GM21786 (cell line): ENCODE measurements around the gene CSPG4.
A peak's percentile ranks its signal among the peaks of the same experiment; 100 is the strongest.

Source experiments
- ATAC-seq: cut with Tn5 transposase; IDR thresholded peaks from one replicate; pipeline ENCODE4 v1.9.1; 2021; ENCODE audit not compliant: unreplicated experiment

Gene CSPG4

GRCh38 chr15:75631935-75632334, 80.7 kb downstream of the CSPG4 start:
- no peak for ATAC-seq

GRCh38 chr15:75625542-75626347, 86.9 kb downstream of the CSPG4 start, which contains the start of gene SNUPN:
SNUPN (minus strand) TSS chr15:75625725; CDS start chr15:75621051, 4,674 bp downstream.
- ATAC-seq = peak; percentile 66
